DOHH2 (cell line): ENCODE results near the gene DCUN1D3.

ENCODE experiments used
- EZH2phosphoT487 ChIP-seq: fragments of 200-600 bp; sonication (generic); IDR thresholded peaks from 2 replicates; pipeline ENCODE4 v1.6.1; 2017; ENCODE audit warnings: borderline replicate concordance, mild to moderate bottlenecking, antibody characterized with exemption, low read length, moderate library complexity, mixed read lengths
- TF ChIP-seq, protein P1 (sequence below): fragments of 200-600 bp; sonication (generic); IDR thresholded peaks from one replicate; pipeline ENCODE4 v1.5.1; 2014; ENCODE audit warnings: antibody characterized with exemption, mild to moderate bottlenecking, low read depth, low read length; ENCODE audit not compliant: poor library complexity, severe bottlenecking

DNA sequence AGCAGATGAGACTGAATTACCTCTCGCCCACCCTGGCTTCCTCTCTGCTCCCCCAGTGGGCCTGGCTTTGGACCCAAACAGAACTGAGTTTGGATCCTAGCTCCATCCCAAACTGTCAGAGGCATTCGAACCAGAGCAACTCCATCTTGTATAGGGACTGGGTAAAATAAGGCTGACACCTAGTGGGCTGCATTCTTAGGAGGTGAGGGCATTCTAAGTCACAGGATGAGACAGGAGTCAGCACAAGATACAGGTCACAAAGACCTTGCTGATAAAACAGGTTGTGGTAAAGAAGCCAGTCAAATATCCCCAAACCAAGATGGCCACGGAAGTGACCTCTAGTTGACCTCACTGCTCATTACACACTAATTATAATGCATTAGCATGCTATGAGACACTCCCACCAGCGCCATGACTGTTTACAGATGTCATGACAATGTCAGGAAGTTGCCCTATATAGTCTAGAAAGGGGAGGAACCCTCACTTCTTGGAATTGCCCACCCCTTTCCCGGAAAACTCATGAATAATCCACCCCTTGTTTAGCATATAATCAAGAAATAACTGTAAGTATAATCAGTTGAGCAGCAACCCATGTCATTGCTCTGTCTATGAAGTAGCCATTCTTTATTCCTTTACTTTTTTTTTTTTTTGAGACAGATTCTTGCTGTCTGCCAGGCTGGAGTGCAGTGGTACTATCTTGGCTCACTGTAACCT, 44.9 kb upstream of the DCUN1D3 start:
- TF ChIP-seq, protein P1, sequence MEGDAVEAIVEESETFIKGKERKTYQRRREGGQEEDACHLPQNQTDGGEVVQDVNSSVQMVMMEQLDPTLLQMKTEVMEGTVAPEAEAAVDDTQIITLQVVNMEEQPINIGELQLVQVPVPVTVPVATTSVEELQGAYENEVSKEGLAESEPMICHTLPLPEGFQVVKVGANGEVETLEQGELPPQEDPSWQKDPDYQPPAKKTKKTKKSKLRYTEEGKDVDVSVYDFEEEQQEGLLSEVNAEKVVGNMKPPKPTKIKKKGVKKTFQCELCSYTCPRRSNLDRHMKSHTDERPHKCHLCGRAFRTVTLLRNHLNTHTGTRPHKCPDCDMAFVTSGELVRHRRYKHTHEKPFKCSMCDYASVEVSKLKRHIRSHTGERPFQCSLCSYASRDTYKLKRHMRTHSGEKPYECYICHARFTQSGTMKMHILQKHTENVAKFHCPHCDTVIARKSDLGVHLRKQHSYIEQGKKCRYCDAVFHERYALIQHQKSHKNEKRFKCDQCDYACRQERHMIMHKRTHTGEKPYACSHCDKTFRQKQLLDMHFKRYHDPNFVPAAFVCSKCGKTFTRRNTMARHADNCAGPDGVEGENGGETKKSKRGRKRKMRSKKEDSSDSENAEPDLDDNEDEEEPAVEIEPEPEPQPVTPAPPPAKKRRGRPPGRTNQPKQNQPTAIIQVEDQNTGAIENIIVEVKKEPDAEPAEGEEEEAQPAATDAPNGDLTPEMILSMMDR: peak; percentile 20
- TF ChIP-seq EZH2phosphoT487: no peak
